CD4-positive, alpha-beta T cell treated with Interferon gamma for 1 hour (primary cell): ENCODE results near the gene CHMP3.

ENCODE experiments used
- DNase-seq: peaks from one replicate; pipeline ENCODE4 v3.0.0-alpha.2; 2020

CHMP3 gene

DNA sequence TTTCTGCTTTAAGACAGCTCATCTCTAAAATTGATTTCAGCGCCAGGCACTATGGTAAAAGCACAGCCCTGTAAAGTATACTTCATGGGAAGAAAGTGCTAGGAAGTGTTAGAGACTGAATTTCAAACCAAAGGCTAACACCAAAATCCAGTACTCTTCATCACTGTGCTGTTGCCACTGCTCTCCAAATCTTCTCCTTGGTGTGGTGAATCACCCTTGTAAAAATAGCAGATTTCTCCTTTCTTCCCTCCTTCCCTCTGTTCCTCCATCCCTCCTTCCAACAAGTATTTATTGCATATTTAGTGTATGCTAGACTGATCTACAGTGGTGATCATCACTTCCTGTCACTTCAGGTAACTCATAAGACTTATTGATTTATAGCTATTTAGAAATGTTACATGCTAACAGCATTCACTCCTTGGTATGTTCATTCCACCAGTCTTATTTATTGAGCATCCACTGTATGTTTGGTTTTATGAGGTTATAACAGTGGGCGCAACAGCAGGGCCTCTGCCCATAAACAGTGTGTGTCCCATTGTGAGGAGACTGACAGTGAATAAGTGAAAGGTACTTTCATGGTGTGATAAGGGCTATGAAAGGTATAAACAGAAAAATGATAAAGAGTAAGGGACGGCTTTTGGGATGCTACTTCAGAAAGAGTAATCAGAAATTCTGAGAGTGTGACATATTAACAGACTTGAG lies 102.0 kb downstream of the CHMP3 start:
- no peak for DNase-seq

DNA sequence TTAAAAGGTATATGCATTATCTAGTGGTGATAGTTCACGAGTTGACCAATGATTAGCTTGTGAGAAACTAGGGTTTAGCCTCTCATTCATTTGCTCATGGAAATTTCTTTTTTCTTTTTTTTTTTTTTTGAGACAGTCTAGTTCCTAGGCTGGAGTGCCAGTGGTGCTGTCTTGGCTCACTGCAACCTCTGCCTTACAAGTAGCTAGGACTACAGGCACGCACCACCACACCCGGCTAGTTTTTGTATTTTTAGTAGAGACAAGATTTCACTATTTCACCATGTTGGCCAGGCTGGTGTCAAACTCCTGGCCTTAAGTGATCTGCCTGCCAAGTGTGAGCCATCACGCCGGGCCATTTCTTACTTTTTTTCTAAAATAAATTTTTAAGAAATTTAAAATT lies 108.1 kb downstream of the CHMP3 start:
- DNase-seq: no peak

DNA sequence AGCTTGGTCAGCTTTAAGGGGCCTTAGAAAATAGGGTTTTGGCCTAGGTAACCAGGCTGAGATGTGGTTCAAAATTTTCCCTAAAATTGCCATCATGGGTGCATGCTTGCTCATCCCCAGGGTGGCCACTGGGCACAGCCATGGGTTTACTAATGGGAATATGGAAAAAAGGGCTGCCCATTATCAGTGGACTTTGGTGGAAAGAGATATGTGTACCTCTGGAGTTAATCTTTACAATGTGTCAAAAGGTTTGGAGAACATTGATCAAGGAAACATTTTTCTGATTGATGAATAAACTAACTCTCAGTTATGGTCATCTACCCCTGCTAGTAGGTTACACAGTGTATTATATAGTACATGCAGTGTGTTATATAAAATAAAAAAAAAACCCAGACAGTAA lies 109.0 kb downstream of the CHMP3 start:
- DNase-seq: no peak

DNA sequence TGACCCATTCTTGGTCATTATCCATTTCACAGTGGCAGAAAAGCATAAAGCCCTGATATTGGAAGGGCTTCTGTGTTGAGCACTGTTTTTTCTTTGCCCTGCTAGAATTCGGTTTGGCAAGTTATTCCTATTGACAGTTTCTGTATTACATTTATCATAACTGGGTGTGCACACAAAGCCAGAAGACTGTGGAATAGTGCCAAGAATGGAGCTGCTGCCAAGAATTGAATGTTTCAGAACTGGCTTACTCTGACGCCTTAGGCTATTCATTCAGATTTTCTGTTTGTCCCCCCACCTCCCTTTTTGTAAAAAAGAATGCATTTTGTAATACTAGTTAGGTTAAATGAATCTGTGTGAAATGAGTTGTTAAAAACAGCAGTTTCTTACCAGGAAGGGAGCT lies 109.4 kb downstream of the CHMP3 start:
- DNase-seq: no peak
